SIG-M5 treated with dmso at 0.1 percent for 504 hours (cell line): Measurements from ENCODE around the gene CCR7.

Experiments used
- DNase-seq: peaks from one replicate; lab custom pipeline; 2025; ENCODE audit not compliant: unreplicated experiment; lab: John Stamatoyannopoulos, UW

Gene CCR7

GRCh38 chr17:40538019-40538935 lies 27.0 kb downstream of the CCR7 start:
- DNase-seq = no peak

- no peak for DNase-seq
Measured at GRCh38 chr17:40536295-40537171, 28.7 kb downstream of the CCR7 start.

DNA sequence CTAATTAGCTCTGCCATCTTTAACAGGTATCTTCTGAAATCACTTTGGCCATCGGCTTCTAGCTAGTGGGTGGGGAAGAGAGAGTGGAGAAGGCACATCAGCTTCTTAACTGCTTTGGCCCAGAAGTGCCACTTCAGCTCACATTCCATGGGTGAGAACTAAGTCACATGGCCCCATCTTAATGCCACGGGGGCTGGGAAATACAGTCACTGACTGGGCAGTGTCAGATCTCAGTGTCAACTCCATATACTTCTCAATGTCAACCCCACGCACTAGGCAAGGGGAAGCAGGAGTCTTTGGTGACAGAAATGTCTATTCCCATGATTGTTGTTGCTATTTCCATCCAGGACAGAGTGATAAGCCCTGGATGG lies 29.4 kb downstream of the CCR7 start:
- DNase-seq = no peak

DNA sequence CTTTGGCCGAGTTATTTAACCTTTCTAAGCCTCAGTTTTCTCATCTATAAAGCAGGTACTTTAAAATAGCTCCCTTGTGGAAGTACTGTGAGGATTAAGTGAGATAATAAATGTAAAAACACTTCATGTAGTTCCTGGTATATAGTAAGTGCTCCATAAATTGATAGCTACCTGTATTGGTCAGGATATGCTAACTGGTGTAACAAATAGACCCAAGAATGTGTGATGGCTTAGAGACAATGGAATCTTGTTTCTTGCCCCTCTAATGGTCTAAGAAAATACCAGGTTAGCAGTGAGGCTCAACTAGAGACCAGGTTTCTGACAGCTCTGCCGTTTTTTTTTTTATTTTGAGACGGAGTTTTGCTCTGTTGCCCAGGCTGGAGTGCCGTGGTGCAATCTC lies 29.8 kb downstream of the CCR7 start:
- no peak for DNase-seq

DNA sequence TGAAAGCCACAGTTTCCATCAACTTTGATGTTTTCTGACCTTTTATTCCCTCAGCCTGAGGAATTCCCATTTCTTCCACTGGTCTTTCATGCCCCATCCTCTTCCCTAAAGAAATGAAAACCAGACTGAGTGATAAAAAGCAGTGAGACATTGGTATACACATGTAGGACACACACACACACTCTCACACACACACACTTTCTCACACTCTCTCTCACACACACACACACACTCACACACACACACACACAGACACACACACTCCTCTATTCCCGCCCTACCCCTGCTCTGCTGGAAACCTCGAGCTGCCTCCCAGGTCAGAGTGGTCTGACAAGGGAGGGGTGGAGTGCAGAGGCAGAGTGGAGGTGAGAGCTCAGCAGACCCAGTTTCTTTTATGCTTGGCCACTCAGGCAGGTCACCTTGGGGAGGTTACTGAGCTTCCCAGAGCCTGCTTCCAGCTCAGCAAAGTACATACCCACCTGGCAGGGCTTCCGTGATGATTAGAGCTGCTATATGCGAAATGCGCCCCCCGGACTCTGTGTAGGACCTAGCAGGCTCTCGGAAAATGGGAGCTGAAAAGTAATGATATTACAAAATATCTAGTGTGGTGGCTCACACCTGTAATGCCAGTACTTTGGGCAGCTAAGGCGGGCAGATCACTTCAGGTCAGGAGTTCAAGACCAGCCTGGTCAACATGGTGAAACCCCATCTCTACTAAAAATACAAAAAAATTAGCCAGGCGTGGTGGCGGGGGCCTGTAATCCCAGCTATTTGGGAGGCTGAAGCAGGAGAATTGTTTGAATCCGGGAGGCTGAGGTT lies 30.7 kb downstream of the CCR7 start:
- no peak for DNase-seq

- no peak for DNase-seq
Measured at GRCh38 chr17:40533896-40534295, 31.4 kb downstream of the CCR7 start.

- no peak for DNase-seq
Measured at GRCh38 chr17:40532520-40533253, 32.6 kb downstream of the CCR7 start.

GRCh38 chr17:40531051-40531991 lies 34.0 kb downstream of the CCR7 start:
- DNase-seq = no peak

DNA sequence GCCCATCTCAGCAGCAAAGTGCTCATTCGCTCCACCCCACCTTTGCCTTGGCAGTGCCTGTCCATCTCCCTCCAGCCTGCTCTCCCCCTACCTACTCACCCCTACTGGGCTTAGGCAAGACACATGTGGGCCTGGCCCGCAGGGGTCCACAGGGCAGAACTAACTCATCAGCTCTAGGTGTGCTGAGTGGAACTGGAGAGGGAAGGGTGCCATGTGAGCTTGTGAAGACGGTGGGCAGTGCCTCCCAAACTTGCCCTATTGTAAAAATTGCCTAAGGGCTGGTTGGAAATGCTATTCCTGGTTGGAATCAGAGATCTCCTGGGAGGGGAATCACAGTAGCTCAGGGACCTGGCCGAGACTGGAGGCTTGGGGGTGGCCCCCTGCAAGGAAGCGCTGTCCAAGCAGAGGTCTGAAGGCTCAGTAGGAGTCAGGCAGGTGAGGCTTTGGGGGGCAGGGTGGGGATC lies 34.7 kb downstream of the CCR7 start:
- DNase-seq = no peak

GRCh38 chr17:40529991-40530390 lies 35.3 kb downstream of the CCR7 start:
- no peak for DNase-seq

DNA sequence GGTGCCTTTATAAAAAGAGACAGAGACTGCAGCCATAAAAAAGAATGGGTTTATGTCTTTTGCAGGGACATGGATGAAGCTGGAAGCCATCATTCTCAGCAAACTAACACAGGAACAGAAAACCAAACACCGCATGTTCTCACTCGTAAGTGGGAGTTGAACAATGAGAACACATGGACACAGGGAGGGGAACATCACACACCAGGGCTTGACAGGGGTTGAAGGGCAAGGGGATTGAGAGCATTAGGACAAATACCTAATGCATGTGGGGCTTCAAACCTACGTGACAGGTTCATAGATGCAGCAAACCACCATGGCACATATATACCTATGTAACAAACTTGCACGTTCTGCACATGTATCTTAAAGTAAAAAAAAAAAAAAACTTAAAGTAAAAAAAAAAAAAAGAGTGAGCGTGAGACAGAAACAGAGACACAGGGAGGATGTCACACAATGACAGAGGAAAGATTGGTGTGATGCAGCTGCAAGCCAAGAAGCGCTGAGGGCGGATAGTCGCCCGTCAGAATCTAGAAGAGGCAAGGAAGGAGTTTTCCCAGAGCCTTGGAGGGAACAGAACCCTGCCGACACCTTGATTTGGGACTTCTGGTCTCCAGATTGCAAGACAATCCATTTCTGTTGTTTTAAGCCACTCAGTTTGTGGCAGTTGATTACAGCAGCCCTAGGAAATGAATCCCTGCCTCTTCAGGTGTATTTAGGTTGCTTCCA lies 36.4 kb downstream of the CCR7 start:
- DNase-seq = no peak

DNA sequence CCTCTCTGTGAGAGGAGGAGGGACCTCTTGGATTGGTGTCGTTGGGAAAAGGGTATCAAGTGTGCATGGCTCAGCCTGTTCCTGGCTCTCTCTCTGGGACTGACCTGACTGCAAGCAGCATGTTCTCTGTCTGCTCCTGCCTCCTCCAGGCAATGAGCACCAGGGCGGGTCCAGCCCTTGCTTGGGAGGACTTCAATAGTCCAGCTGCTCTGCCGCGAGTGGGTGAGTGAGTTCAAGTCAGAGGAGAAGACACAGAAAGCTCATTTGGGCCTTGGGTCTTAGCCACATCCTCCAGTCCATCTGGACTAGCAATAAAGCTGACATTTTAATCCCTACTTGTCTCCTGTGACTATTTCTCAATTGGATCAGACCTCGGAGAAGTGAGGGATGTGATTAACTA lies 38.6 kb downstream of the CCR7 start:
- no peak for DNase-seq

DNA sequence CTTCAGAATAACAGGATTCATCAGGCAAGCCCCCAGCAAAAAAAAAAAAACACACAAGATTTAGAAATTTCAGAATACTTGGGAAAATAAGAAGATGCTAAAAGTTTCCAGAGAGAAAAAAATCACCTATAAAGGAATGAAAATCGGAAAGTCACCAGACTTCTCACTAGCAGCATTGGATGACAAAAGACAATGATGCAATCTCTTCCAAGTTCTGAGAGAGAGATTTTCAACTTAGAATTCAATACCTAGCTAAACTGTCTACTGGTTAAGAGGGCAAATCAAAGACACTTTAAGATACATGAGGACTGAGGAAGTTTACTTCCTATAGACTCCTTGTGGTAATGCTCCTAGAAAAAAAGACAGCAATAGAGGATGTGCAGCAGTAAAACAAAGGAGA lies 40.0 kb downstream of the CCR7 start:
- DNase-seq = no peak

DNA sequence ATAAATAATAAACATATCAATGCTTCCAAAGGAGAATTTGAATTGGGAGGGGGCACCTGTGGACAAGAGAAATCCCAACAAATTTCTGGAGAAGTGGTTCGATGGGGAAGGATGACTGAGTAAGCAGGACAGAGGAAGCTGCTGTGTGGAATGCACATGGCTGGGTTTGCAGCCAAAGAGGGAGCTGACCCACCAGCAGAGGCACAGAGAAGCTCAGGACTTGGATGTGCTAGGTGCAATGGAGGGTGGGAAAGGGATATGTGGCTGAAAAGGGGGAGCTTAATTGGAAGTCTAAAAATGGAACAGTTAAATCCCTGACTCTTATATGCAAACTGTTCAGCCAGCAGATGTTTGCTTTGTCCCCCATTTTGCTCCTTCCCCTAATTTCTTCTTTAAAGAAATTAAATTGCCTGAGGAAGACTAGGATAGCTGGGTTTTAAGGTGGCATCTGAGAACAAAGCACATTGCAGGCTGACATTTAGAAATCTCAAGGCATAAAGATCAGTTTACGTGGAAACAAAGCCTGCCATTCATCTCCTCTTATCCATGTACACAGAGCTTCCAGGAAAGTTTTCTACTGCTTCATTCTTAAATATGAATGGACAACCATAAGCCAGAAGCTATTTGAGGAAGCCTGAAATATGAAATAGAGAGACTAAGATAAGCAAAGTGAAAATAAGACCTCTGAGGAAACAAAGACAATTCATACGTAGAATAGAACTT lies 40.9 kb downstream of the CCR7 start:
- no peak for DNase-seq

DNA sequence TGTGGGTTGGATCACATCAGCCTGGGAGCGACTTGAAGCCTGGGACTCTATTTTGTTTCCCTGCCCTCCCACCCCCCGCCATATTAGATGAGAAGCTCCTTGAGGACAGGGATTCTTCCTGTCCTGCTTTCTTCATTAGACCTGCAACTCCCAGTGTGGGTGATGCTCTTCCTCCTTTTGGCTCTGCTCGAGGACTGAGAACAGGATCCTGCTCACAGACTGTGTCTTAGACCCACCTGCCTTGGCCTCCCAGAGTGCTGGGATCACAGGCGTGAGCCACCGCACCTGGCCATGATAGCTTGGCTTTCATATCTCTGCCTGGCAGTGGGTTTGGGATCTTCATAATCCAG lies 42.3 kb downstream of the CCR7 start:
- DNase-seq = no peak

- no peak for DNase-seq
Measured at GRCh38 chr17:40522250-40522960, 42.9 kb downstream of the CCR7 start.

- no peak for DNase-seq
Measured at GRCh38 chr17:40520991-40521453, 44.2 kb downstream of the CCR7 start.
